A549 (cell line): Measurements from ENCODE around the gene PYGM. TPM values are rescaled to one million over a fixed set of nuclear protein-coding genes. Genes with fewer than 3 reads are reported as not detected.

Experiments used
- ATAC-seq, 2 experiments: fragments of 200-7000 bp in 1 of 2; fragments of >200 bp in 1 of 2; cut with Nextera tagmentation in 1 of 2; cut with Tn5 transposase in 1 of 2; 3 replicates each; pipeline versions ENCODE4 v1.8.0 to v1.9.1; 2018 to 2020; ENCODE audit warnings: mild to moderate bottlenecking in 1 of 2, moderate library complexity in 1 of 2
- CTCF ChIA-PET: fragments of 300-600 bp; sonication (Branson Sonifier 250); formaldehyde crosslinking; extraction: SDS; loops from one replicate; lab custom pipeline; 2021; ENCODE audit warnings: antibody characterized with exemption, inconsistent platforms; lab: Yijun Ruan, JAX
- POLR2A ChIA-PET: fragments of 350-600 bp; formaldehyde crosslinking; extraction: SDS; loops from one replicate; lab custom pipeline; 2021; ENCODE audit warnings: antibody characterized with exemption, inconsistent platforms; lab: Yijun Ruan, JAX
- DNase-seq, 2 experiments: peaks; one replicate each; pipeline versions ENCODE4 v3.0.0 to v3.0.0-alpha.2; 2011 to 2016; ENCODE audit warnings: low read depth in 1 of 2, low spot score in 1 of 2
- FAIRE-seq: peaks from 2 replicates; lab custom pipeline; 2011; peaks lifted over from hg19 to GRCh38; lab: Jason Lieb, UNC
- H3K27ac ChIP-seq, 2 experiments: fragments of >200 bp; sonication (Bioruptor Twin); formaldehyde crosslinking; 3 replicates each; pipeline ENCODE4 v1.5.1; 2016 to 2017
- H3K4me1 ChIP-seq: fragments of >200 bp; sonication (Bioruptor Twin); formaldehyde crosslinking; 3 replicates; pipeline ENCODE4 v1.6.1; 2016
- H3K4me2 ChIP-seq: fragments of >200 bp; sonication (Bioruptor Twin); formaldehyde crosslinking; 3 replicates; pipeline ENCODE4 v1.6.1; 2016
- H3K4me3 ChIP-seq: fragments of >200 bp; sonication (Bioruptor Twin); formaldehyde crosslinking; 3 replicates; pipeline ENCODE4 v1.5.1; 2016
- H3K9me3 ChIP-seq: fragments of >200 bp; sonication (Bioruptor Twin); formaldehyde crosslinking; 3 replicates; pipeline ENCODE4 v1.6.1; 2016
- CBX8 ChIP-seq: fragments of 200-600 bp; sonication (generic); IDR thresholded peaks from 2 replicates; pipeline ENCODE4 v1.6.1; 2016
- CHD2 ChIP-seq: fragments of 150-350 bp; IDR thresholded peaks from 2 replicates; pipeline ENCODE4 v1.6.1; 2014; ENCODE audit warnings: low read length; ENCODE audit not compliant: partially characterized antibody
- ESRRA ChIP-seq: fragments of 150-350 bp; IDR thresholded peaks from 2 replicates; pipeline ENCODE4 v1.6.1; 2014; ENCODE audit warnings: mild to moderate bottlenecking, low read length, borderline replicate concordance
- FOXS1 ChIP-seq: fragments of 250-450 bp; sonication (Bioruptor Pico); IDR thresholded peaks from 2 replicates; pipeline ENCODE4 v1.5.0; 2020; ENCODE audit warnings: mild to moderate bottlenecking, moderate library complexity
- HES2 ChIP-seq: fragments of >200 bp; sonication (Bioruptor Twin); formaldehyde crosslinking; IDR thresholded peaks from 2 replicates; pipeline ENCODE4 v1.6.1; 2016
- HOXA7 ChIP-seq: fragments of 250-450 bp; sonication (Bioruptor Pico); IDR thresholded peaks from 2 replicates; pipeline ENCODE4 v1.5.0; 2020; ENCODE audit warnings: mild to moderate bottlenecking, moderate library complexity
- HOXB13 ChIP-seq: fragments of 250-450 bp; sonication (Bioruptor Pico); IDR thresholded peaks from 2 replicates; pipeline ENCODE4 v1.5.0; 2020; ENCODE audit warnings: low read depth, mild to moderate bottlenecking, moderate library complexity
- HOXB5 ChIP-seq: fragments of 250-450 bp; sonication (Bioruptor Pico); IDR thresholded peaks from 2 replicates; pipeline ENCODE4 v1.5.0; 2020; ENCODE audit warnings: mild to moderate bottlenecking, moderate library complexity
- KDM5A ChIP-seq: fragments of 200-600 bp; sonication (generic); IDR thresholded peaks from 2 replicates; pipeline ENCODE4 v1.6.1; 2016; ENCODE audit warnings: antibody characterized with exemption, mild to moderate bottlenecking
- MAFK ChIP-seq: fragments of 450-650 bp; IDR thresholded peaks from 2 replicates; pipeline ENCODE4 v1.6.1; 2014; ENCODE audit not compliant: partially characterized antibody
- MAX ChIP-seq: IDR thresholded peaks from 2 replicates; pipeline ENCODE4 v1.6.1; 2012
- NPAS2 ChIP-seq: fragments of 250-450 bp; sonication (Bioruptor Pico); IDR thresholded peaks from 2 replicates; pipeline ENCODE4 v1.8.0; 2022; ENCODE audit warnings: mild to moderate bottlenecking, moderate library complexity, borderline replicate concordance
- PBX3 ChIP-seq: IDR thresholded peaks from 2 replicates; pipeline ENCODE4 v1.6.1; 2012
- POLR2A ChIP-seq: IDR thresholded peaks from 2 replicates; pipeline ENCODE4 v1.6.1; 2012; ENCODE audit warnings: mild to moderate bottlenecking, low read length
- POLR2AphosphoS2 ChIP-seq: conservative IDR thresholded peaks from 2 replicates; pipeline ENCODE4 v1.6.1; 2012; ENCODE audit warnings: low read length, improper control_type of control experiment, inconsistent platforms
- RAD21 ChIP-seq, 2 experiments: fragments of >200 bp in 1 of 2; sonication (Bioruptor Twin) in 1 of 2; formaldehyde crosslinking in 1 of 2; IDR thresholded peaks in 1 of 2; conservative IDR thresholded peaks in 1 of 2; 2 replicates in 1 of 2; 3 replicates in 1 of 2; pipeline ENCODE4 v1.6.1; 2012 to 2018; ENCODE audit warnings: inconsistent platforms in 1 of 2
- RFX5 ChIP-seq: fragments of 450-650 bp; IDR thresholded peaks from 2 replicates; pipeline ENCODE4 v1.7.1; 2014; ENCODE audit warnings: antibody characterized with exemption, mild to moderate bottlenecking, moderate library complexity
- SREBF2 ChIP-seq: fragments of 450-650 bp; IDR thresholded peaks from 2 replicates; pipeline ENCODE4 v1.6.1; 2014; ENCODE audit warnings: mild to moderate bottlenecking, moderate library complexity
- TFCP2L1 ChIP-seq: fragments of 250-450 bp; sonication (Bioruptor Pico); IDR thresholded peaks from 2 replicates; pipeline ENCODE4 v1.5.0; 2021; ENCODE audit warnings: mild to moderate bottlenecking
- USF2 ChIP-seq: fragments of 450-650 bp; IDR thresholded peaks from 2 replicates; pipeline ENCODE4 v1.6.1; 2014; ENCODE audit warnings: antibody characterized with exemption
- ZC3H11A ChIP-seq: fragments of 450-650 bp; IDR thresholded peaks from 2 replicates; pipeline ENCODE4 v1.6.1; 2014; ENCODE audit warnings: antibody characterized with exemption, mild to moderate bottlenecking
- ZSCAN20 ChIP-seq: fragments of 250-450 bp; sonication (Bioruptor Pico); IDR thresholded peaks from 2 replicates; pipeline ENCODE4 v1.8.0; 2022; ENCODE audit warnings: mild to moderate bottlenecking, moderate library complexity
- WGBS: methylation state at CpG from one replicate; pipeline ENCODE4 v1.1.6; 2017; ENCODE audit errors: missing lambda C conversion rate; 5-methylcytosine and 5-hydroxymethylcytosine counted together
- polyA plus RNA-seq, 4 experiments: library from polyadenylated mRNA; depleted of rRNA in 3 of 4; stranded (reverse); fragments of >200 nt; fragmentation: RNase III in 1 of 4; extraction: RNeasy Plus Mini Kit Qiagen cat#74134 plus additional on column Dnase treatment in 1 of 4; gene quantifications; 2 replicates in 3 of 4; 3 replicates in 1 of 4; pipeline ENCODE4 v1.2.3, GENCODE V29; 2011 to 2017

PYGM gene
- polyA plus RNA-seq, 2 of the 4 experiments (the other 2 are of a cell fraction) = 0.22 to 0.23 TPM

- TF ChIP-seq POLR2AphosphoS2 = no peak
- no peak for TF ChIP-seq MAFK
- 0 out of 2 replicates have a peak, but pooled peaks have one; percentile 34 for TF ChIP-seq HOXA7 (CRISPR knock-in tag)
- no peak for TF ChIP-seq POLR2A
- TF ChIP-seq, all 56 proteins: peak for 1
- CTCF ChIA-PET = interaction anchor here (1.2 to 7.1 kb wide), 4 partner anchors 8 to 26 kb away, joined by 3 to 73 read pairs (median 16); partner anchors contain the start of genes PYGM, RASGRP2 and SF1
- Histone ChIP-seq H3K27ac (no peak overlapping the region), H3K4me3 (no peak overlapping the region), H3K4me1 (peaks cover 5% of the 10 kb centered on the region; the same call in 1 of the 3 replicates), H3K4me2 (no peak overlapping the region), H3K9me3 (no peaks in the 10 kb centered on the region)
- POLR2A ChIA-PET = interaction anchor here (3.4 kb wide), 1 partner anchor 13 kb away, joined by 10 read pairs; the partner anchor contains the start of gene SF1
- DNase-seq = no peak
- WGBS = 96% methylated on average over 28 of the region's 42 CpGs
- ATAC-seq = no peak
- FAIRE-seq = no peak
These were observed 6.3 kb upstream of the PYGM start for GRCh38 chr11:64765851-64766665.

- POLR2A ChIA-PET = no interaction called here
- CTCF ChIA-PET = interaction anchor here (0.7 to 7.1 kb wide), 4 partner anchors 11 to 27 kb away, joined by 3 to 73 read pairs (median 4); partner anchors contain the start of genes RASGRP2 and SF1
- TF ChIP-seq CHD2 (no peak), HES2 (no peak), HOXA7 (CRISPR knock-in tag) (no peak), SREBF2 (no peak), FOXS1 (no peak), USF2 (no peak), KDM5A (no peak), CBX8 (no peak), RFX5 (no peak), NPAS2 (no peak), MAX (no peak), PBX3 (no peak), ZC3H11A (no peak), HOXB13 (CRISPR knock-in tag) (no peak), ZSCAN20 (CRISPR knock-in tag) (no peak), HOXB5 (CRISPR knock-in tag) (no peak), ESRRA (no peak), POLR2AphosphoS2 (no peak), RAD21 (conservative IDR thresholded peaks at IDR 0.05 in 1 of 2, IDR thresholded peaks at IDR 0.05 in 1 of 2) (no peak), TFCP2L1 (no peak)
These were observed 5.6 kb upstream of the PYGM start for GRCh38 chr11:64765291-64765850.

More at GRCh38 chr11:64765291-64765850, 5.6 kb upstream of the PYGM start:
- WGBS = 91% methylated on average over 30 of the region's 30 CpGs
- Histone ChIP-seq H3K4me2 (no peak overlapping the region), H3K27ac (no peak overlapping the region), H3K4me1 (peaks cover 5% of the 10 kb centered on the region; the same call in 1 of the 3 replicates), H3K9me3 (no peaks in the 10 kb centered on the region), H3K4me3 (no peak overlapping the region)
- no peak for FAIRE-seq
- ATAC-seq = no peak
- DNase-seq = no peak
